HepG2 (cell line): ENCODE results near the gene TMIGD3. TPM values are rescaled to one million over a fixed set of nuclear protein-coding genes. Genes with fewer than 3 reads are reported as not detected.

ENCODE experiments used
- ATAC-seq: fragments of 200-7000 bp; cut with Tn5 transposase; 3 replicates; pipeline ENCODE4 v1.9.1; 2020; ENCODE audit warnings: mild to moderate bottlenecking, moderate library complexity
- BruUV-seq: library from RNA; stranded (reverse); fragments of 400-500 nt; replicated peaks from 2 replicates; lab custom pipeline; 2021; lab: Mats Ljungman, UMichigan
- CTCF ChIA-PET: fragments of 300-600 bp; formaldehyde crosslinking; extraction: SDS; loops from one replicate; lab custom pipeline; 2021; ENCODE audit warnings: low total read pairs, inconsistent platforms, low intra/inter-chr PET ratio; lab: Yijun Ruan, JAX
- POLR2A ChIA-PET: fragments of 350-600 bp; sonication (Branson Sonifier 250); formaldehyde crosslinking; loops from one replicate; lab custom pipeline; 2020; ENCODE audit warnings: antibody characterized with exemption, inconsistent platforms; lab: Yijun Ruan, JAX
- DNase-seq: peaks from one replicate; pipeline ENCODE4 v3.0.0-alpha.2; 2015; ENCODE audit warnings: low spot score
- FAIRE-seq: peaks from 3 replicates; lab custom pipeline; 2011; peaks lifted over from hg19 to GRCh38; lab: Jason Lieb, UNC
- H2AFZ ChIP-seq: one replicate; pipeline ENCODE4 v1.6.1; 2011; ENCODE audit warnings: low read length, inconsistent platforms
- H3K27ac ChIP-seq: fragments of 300-600 bp; 3 replicates; pipeline ENCODE4 v1.8.0; 2011; ENCODE audit warnings: mixed run types, mild to moderate bottlenecking, mixed read lengths, low read length, inconsistent platforms; ENCODE audit not compliant: insufficient read depth; ENCODE audit errors: extremely low read length
- H3K27me3 ChIP-seq, 2 experiments: fragments of 200-600 bp in 1 of 2; 2 replicates in 1 of 2; 3 replicates in 1 of 2; pipeline versions ENCODE4 v1.6.0 to v1.8.0; 2011; ENCODE audit warnings: low read length in 2 of 2, mild to moderate bottlenecking in 2 of 2, moderate library complexity in 2 of 2, inconsistent platforms in 1 of 2; ENCODE audit not compliant: insufficient read depth in 2 of 2, control insufficient read depth in 1 of 2
- H3K36me3 ChIP-seq, 2 experiments: fragments of 200-600 bp in 1 of 2; replicated peaks in 1 of 2; 2 replicates in 1 of 2; 3 replicates in 1 of 2; pipeline versions ENCODE4 v1.5.1 to v1.8.0; 2011; ENCODE audit warnings: low read length in 2 of 2, inconsistent platforms in 1 of 2; ENCODE audit not compliant: insufficient read depth in 2 of 2, control insufficient read depth in 1 of 2
- H3K4me1 ChIP-seq: 2 replicates; pipeline ENCODE4 v1.5.1; 2012; ENCODE audit warnings: low read length, inconsistent platforms; ENCODE audit not compliant: insufficient read depth
- H3K4me2 ChIP-seq: 2 replicates; pipeline ENCODE4 v1.6.0; 2011; ENCODE audit warnings: low read depth, low read length, inconsistent platforms
- H3K4me3 ChIP-seq, 3 experiments: fragments of 200-600 bp in 1 of 3; sonication (generic), shearing (Covaris generic) in 1 of 3; replicated peaks in 1 of 3; 2 replicates each; pipeline ENCODE4 v1.5.1; 2011 to 2016; ENCODE audit warnings: low read length in 3 of 3, inconsistent platforms in 2 of 3, low read depth in 2 of 3, mild to moderate bottlenecking in 2 of 3, control low read depth in 1 of 3, mixed read lengths in 1 of 3; ENCODE audit not compliant: insufficient read depth in 1 of 3
- H3K79me2 ChIP-seq: one replicate; pipeline ENCODE4 v1.6.1; 2011; ENCODE audit warnings: low read length, inconsistent platforms; ENCODE audit not compliant: insufficient read depth
- H3K9ac ChIP-seq: 2 replicates; pipeline ENCODE4 v1.6.0; 2011; ENCODE audit warnings: mild to moderate bottlenecking, low read depth, low read length, inconsistent platforms; ENCODE audit not compliant: insufficient read depth
- H3K9me3 ChIP-seq: 2 replicates; pipeline ENCODE4 v1.5.1; 2012; ENCODE audit warnings: mild to moderate bottlenecking, low read length
- H4K20me1 ChIP-seq: 2 replicates; pipeline ENCODE4 v1.6.0; 2011; ENCODE audit warnings: inconsistent platforms, mild to moderate bottlenecking, low read length, moderate library complexity; ENCODE audit not compliant: insufficient read depth
- ASH2L ChIP-seq: fragments of 300-600, 200-600 bp; sonication (generic); IDR thresholded peaks from 2 replicates; pipeline ENCODE4 v1.7.0; 2017; ENCODE audit warnings: low read depth, mild to moderate bottlenecking, moderate library complexity, mixed read lengths, low read length; ENCODE audit not compliant: insufficient read length
- EP300 ChIP-seq, 3 experiments: sonication (generic) in 1 of 3; formaldehyde crosslinking in 1 of 3; IDR thresholded peaks; 2 replicates each; pipeline versions ENCODE4 v1.5.1 to v1.6.1; 2011 to 2020; ENCODE audit warnings: low read depth in 2 of 3, low read length in 2 of 3, borderline replicate concordance in 1 of 3, improper control_type of control experiment in 1 of 3, mild to moderate bottlenecking in 1 of 3, missing genetic modification reagents in 1 of 3, moderate library complexity in 1 of 3
- JDP2 ChIP-seq: sonication (generic); formaldehyde crosslinking; IDR thresholded peaks from 2 replicates; pipeline ENCODE4 v1.8.1; 2022; ENCODE audit warnings: missing genetic modification reagents, borderline replicate concordance
- MED1 ChIP-seq: sonication (generic); formaldehyde crosslinking; IDR thresholded peaks from 2 replicates; pipeline ENCODE4 v1.4.0; 2020; ENCODE audit warnings: missing genetic modification reagents
- PHF21A ChIP-seq: sonication (generic); formaldehyde crosslinking; IDR thresholded peaks from 2 replicates; pipeline ENCODE4 v1.5.0; 2020; ENCODE audit warnings: mild to moderate bottlenecking, missing genetic modification reagents
- SOX5 ChIP-seq: IDR thresholded peaks from 2 replicates; pipeline ENCODE4 v1.6.1; 2016; ENCODE audit warnings: borderline replicate concordance
- SOX6 ChIP-seq, 2 experiments: fragments of 450-650 bp in 1 of 2; sonication (generic) in 1 of 2; formaldehyde crosslinking in 1 of 2; IDR thresholded peaks; 2 replicates each; pipeline versions ENCODE4 v1.4.0 to v1.6.1; 2017 to 2020; ENCODE audit warnings: antibody characterized with exemption in 1 of 2, mild to moderate bottlenecking in 1 of 2, missing genetic modification reagents in 1 of 2
- U2AF1 ChIP-seq: fragments of 200-400 bp; formaldehyde crosslinking; optimal IDR thresholded peaks from 2 replicates; pipeline ENCODE3; 2017; ENCODE audit warnings: mild to moderate bottlenecking, low read depth, low read length
- YY1 ChIP-seq: IDR thresholded peaks from 2 replicates; pipeline ENCODE4 v1.6.1; 2011; ENCODE audit warnings: low read length, low read depth, moderate library complexity, mild to moderate bottlenecking; ENCODE audit not compliant: insufficient read depth, insufficient replicate concordance
- ZBTB3 ChIP-seq: sonication (generic); formaldehyde crosslinking; IDR thresholded peaks from 2 replicates; pipeline ENCODE4 v1.4.0; 2020; ENCODE audit warnings: low read depth, mild to moderate bottlenecking, moderate library complexity, missing genetic modification reagents, borderline replicate concordance
- ZBTB38 ChIP-seq: sonication (generic); formaldehyde crosslinking; IDR thresholded peaks from 2 replicates; pipeline ENCODE4 v1.5.1; 2020; ENCODE audit warnings: mild to moderate bottlenecking, missing genetic modification reagents
- ZFP90 ChIP-seq: sonication (generic); formaldehyde crosslinking; IDR thresholded peaks from 2 replicates; pipeline ENCODE4 v1.8.0; 2022; ENCODE audit warnings: missing genetic modification reagents, mild to moderate bottlenecking, inconsistent platforms, borderline replicate concordance
- ZNF24 ChIP-seq: fragments of 450-650 bp; IDR thresholded peaks from 2 replicates; pipeline ENCODE4 v1.6.1; 2017; ENCODE audit warnings: antibody characterized with exemption, mild to moderate bottlenecking
- ZNF34 ChIP-seq: sonication (generic); formaldehyde crosslinking; IDR thresholded peaks from 2 replicates; pipeline ENCODE4 v1.4.0; 2020; ENCODE audit warnings: mild to moderate bottlenecking, missing genetic modification reagents, borderline replicate concordance
- ZNF720 ChIP-seq: sonication (generic); formaldehyde crosslinking; IDR thresholded peaks from 2 replicates; pipeline ENCODE4 v1.4.0; 2020; ENCODE audit warnings: missing genetic modification reagents
- WGBS: methylation state at CpG from one replicate; pipeline ENCODE4 v1.1.6; 2017; ENCODE audit warnings: low lambda C conversion rate; 5-methylcytosine and 5-hydroxymethylcytosine counted together
- in situ Hi-C: cut with HindIII; loops from 2 replicates; pipeline ENCODE4 v1.10.0; 2017; ENCODE audit warnings: low pct_unique_long_range_greater_than_20kb; ENCODE audit not compliant: extremely low pct_ligation_motif_present
- intact Hi-C: fragments of 100-400 bp; cut with micrococcal nuclease; formaldehyde crosslinking; loops from one replicate; pipeline ENCODE4 v1.10.0; 2022; ENCODE audit not compliant: unreplicated experiment
- polyA plus RNA-seq, 8 experiments: library from polyadenylated mRNA; depleted of rRNA in 3 of 8; stranded (reverse) in 7 of 8; unstranded in 1 of 8; fragments of >200 nt; fragmentation: Illumina TruSeq in 4 of 8; extraction: Trizol in 4 of 8; gene quantifications; 2 replicates each; pipeline versions ENCODE4 v1.2.1 to v1.2.3, GENCODE V29; 2011 to 2016; ENCODE audit warnings: low read depth in 4 of 8, missing spikeins in 1 of 8, mixed read lengths in 1 of 8; ENCODE audit not compliant: insufficient read depth in 1 of 8
- total RNA-seq, 5 experiments: library from RNA; depleted of rRNA; stranded (reverse); fragments of >200 nt; fragmentation: Illumina TruSeq; extraction: Trizol; gene quantifications; 2 replicates each; pipeline ENCODE4 v1.2.3, GENCODE V29; 2016; ENCODE audit warnings: low read depth in 1 of 5
- TF ChIP-seq, protein P1 (sequence below): IDR thresholded peaks from 2 replicates; pipeline ENCODE4 v1.6.1; 2016
- TF ChIP-seq, protein P2 (sequence below): IDR thresholded peaks from 2 replicates; pipeline ENCODE4 v1.6.1; 2012; ENCODE audit warnings: inconsistent platforms

Gene TMIGD3
- total and polyA plus RNA-seq, 2 of the 13 experiments (the other 11 are each of a cell fraction or from before 2014, with no cell fraction given) = not detected

DNA sequence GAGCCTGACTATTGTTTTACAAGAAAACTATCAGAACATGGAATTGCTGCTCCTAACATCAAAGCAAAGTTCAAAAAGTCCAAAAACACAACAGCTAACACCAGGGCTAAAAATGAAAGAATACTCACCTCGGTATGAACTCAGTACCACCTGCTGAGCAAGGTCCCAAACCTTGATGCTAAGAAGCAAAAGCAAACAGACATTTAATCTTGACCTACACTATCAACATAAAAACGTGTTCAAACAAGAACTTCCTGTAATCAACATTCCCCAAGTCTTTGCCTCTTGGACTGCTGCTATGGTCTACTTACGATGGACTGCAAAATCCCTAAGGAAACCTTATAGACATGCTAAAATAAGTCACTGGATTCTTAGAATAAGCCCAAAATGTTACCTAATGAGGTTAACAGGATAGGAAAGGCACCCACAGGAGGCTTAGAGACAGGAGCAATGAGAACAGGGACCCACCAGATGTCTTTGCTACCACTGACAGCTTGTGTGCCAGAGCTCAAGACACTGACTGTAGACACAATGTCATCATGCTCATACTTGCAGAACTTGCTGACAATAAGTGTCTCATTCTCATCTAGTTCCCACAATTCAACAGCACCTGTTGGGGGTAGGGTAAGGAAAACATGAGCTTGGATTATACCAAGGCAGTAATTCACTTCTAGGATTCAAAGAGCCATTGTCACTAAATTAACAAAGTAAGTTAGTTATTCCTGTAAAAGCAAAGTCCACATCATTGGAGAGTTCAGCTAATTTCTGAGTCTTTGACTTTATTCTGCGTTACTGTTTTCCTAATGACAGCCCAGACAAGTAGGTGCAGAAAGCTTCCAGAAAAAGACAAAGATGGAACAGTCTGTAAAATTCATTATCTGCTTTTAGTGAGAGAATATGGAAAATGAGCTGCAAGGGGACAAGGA, 56.2 kb downstream of the TMIGD3 start (continued):
- TF ChIP-seq EP300 (IDR thresholded peaks at IDR 0.05; ENCODE audit: low read depth in 2 of 2, low read length in 2 of 2) (peak in 1 of 2 experiments; percentile 41; a peak in 1 of 4 replicates), EP300 (CRISPR knock-in tag; IDR thresholded peaks at IDR 0.05; ENCODE audit: borderline replicate concordance) (no peak; the same call in 1 of the 2 replicates), ZNF34 (CRISPR knock-in tag) (no peak), ZBTB38 (CRISPR knock-in tag) (no peak), ZNF24 (no peak), SOX6 (IDR thresholded peaks at IDR 0.05) (no peak), SOX6 (CRISPR knock-in tag; IDR thresholded peaks at IDR 0.05) (peak; percentile 62), SOX5 (CRISPR knock-in tag) (peak; percentile 23; the same call in 1 of the 2 replicates), MED1 (CRISPR knock-in tag) (peak; percentile 29; the same call in 1 of the 2 replicates), PHF21A (CRISPR knock-in tag) (peak; percentile 49; the same call in 1 of the 2 replicates), JDP2 (CRISPR knock-in tag) (no peak)
- TF ChIP-seq, protein P1, sequence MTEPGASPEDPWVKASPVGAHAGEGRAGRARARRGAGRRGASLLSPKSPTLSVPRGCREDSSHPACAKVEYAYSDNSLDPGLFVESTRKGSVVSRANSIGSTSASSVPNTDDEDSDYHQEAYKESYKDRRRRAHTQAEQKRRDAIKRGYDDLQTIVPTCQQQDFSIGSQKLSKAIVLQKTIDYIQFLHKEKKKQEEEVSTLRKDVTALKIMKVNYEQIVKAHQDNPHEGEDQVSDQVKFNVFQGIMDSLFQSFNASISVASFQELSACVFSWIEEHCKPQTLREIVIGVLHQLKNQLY (CRISPR knock-in tag) = no peak
- TF ChIP-seq, all 625 proteins: peak for 22

DNA sequence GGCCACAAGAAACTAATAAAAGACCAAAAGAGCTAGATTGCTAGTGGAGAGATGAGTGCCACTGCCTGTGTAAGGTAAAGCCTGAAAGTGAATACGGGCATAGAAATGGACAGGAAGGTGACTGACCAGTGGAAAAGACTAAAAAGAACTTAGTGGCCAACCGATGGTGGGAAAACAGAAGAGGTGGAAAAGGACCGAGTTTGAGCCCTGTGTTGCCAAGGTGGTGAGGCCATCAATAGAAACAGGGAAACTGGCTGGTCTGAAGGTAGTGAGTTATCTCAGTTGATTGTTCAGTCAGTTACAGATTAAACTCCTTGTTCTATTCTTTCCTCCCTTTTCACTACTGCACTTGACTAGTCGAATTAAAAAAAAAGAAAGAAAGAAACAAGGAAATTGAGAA, 56.9 kb downstream of the TMIGD3 start:
- POLR2A ChIA-PET = interaction anchor here (1.6 kb wide), 1 partner anchor 9 kb away, joined by 4 read pairs; no protein-coding TSS in a partner anchor

More for the DNA sequence above, 56.9 kb downstream of the TMIGD3 start:
- Histone ChIP-seq H4K20me1 (no peaks in the 10 kb centered on the region), H3K4me2 (peak overlapping the region; percentile 76), H3K27ac (peak overlapping the region; percentile 86), H3K9ac (no peak overlapping the region), H3K4me1 (peaks cover 69% of the 10 kb centered on the region), H3K79me2 (peaks cover 48% of the 10 kb centered on the region), H3K36me3 (peaks cover 16 to 33% of the 10 kb centered on the region in 2 experiments), H3K9me3 (no peaks in the 10 kb centered on the region), H2AFZ (no peak overlapping the region), H3K4me3 (peak overlapping the region in 1 of 3 experiments; percentile 22; a peak in 1 of 6 replicates), H3K27me3 (no peaks in the 10 kb centered on the region; a peak in 1 of 5 replicates)
- TF ChIP-seq ZNF720 = no peak
- no peak for TF ChIP-seq U2AF1
- TF ChIP-seq, protein P2, sequence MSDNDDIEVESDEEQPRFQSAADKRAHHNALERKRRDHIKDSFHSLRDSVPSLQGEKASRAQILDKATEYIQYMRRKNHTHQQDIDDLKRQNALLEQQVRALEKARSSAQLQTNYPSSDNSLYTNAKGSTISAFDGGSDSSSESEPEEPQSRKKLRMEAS = no peak
- TF ChIP-seq ASH2L = no peak
- TF ChIP-seq YY1 = no peak
- TF ChIP-seq ZBTB3 = no peak
- TF ChIP-seq ZFP90 = no peak
- ATAC-seq = no peak
- no peak for DNase-seq
- no TSS peak for BruUV-seq
- FAIRE-seq = no peak
- intact Hi-C loops = no loop called here
- CTCF ChIA-PET = no interaction called here
- in situ Hi-C loops = no loop called here
- 72% methylated on average over 4 of the region's 4 CpGs for WGBS
